GM18498 (cell line): ENCODE results near the gene LGI1.
A peak's percentile ranks its signal among the peaks of the same experiment; 100 is the strongest.

Source experiments
- ATAC-seq: cut with Tn5 transposase; IDR thresholded peaks from one replicate; pipeline ENCODE4 v1.9.1; 2021; ENCODE audit warnings: mild to moderate bottlenecking, moderate library complexity; ENCODE audit not compliant: unreplicated experiment

The LGI1 gene

DNA sequence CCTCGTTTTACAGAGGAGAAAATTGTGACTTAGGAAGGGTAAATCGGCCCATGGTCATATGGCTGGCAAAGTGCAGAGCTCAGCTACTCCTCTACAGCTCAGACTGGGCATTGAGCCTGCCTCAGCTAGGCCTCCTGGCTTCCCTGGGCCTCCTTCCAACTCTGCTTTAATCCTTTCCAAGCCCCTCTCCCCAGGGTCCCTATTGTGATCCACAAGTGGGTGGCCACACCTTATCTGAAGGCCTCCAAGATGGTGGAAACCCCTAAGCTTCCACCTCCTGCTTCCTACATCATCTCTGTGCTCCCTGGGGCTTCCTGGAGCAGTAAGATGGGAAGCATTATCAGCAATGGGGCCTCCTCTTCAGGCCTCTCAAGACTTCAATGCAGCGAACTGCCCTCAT is 3.0 kb upstream of the LGI1 start:
- ATAC-seq, result no peak

DNA sequence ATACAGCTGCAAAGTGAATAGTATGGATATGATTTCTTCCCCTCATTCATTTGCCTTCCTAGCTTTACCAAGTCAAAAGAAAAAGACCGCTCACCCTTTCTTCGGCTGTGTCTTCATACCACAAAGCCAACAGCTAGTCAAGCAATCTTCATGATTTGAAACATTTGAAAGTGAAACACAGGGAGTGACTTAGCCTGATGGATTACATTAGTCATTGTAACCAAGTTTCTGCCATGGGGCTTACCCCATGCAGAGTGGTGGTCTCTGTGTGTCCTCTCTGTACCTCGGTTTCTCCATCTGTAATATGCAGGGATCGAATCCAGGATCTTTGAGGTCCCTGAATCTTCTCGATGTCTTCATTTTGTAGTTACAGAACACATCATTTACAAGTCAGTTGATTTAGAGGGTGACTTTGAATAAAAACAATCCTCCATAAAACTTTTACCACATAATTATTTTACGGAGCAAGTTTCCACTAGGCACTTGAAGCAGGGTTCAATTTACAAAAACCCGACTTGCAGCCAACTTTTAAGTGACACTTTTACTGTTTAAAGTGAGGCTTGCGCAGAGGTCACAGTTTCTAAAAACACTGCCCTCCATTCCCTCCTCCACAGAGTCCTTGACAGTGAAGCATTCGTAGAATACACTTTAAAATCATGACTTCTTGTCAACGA is 2.2 kb upstream of the LGI1 start:
- no peak for ATAC-seq

DNA sequence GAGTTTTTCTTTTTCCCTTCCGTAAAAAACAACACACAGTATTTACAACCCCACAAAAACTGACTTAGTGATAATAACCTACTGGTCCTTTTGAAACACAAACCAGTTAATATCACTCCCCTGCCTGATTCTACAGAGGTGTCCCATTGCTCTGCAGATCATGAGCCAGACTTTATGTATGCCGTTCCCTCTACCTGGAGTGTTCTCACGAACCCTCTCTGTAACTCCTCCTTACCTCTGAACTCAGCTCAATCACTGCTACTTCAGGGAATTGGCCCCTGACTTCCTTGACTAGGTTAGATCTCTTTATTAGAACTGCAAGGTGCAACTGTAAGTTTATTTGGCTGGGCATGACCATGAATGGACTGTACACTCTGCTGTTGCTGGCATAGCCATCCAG is 1.6 kb upstream of the LGI1 start:
- ATAC-seq, result no peak

DNA sequence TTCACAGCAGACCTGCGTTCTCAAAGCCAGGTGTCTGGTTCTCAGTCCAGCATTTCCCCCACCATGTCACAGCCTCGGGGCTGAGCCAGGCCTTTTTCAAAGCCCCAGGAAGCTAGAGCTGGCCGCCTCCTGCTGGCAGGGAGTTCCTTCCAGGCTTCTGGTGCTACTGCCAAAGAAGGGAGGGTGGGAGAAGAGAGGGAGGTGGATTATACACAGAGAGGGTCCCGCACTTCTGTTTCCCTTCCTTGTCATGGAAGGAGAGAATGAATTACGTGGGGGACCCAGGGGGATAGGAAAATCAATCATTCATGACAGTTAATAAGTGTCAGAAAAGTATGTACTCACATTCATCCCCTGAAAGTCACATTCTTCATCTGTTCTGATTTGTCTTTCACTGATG is 600 bp upstream of the LGI1 start:
- no peak for ATAC-seq

DNA sequence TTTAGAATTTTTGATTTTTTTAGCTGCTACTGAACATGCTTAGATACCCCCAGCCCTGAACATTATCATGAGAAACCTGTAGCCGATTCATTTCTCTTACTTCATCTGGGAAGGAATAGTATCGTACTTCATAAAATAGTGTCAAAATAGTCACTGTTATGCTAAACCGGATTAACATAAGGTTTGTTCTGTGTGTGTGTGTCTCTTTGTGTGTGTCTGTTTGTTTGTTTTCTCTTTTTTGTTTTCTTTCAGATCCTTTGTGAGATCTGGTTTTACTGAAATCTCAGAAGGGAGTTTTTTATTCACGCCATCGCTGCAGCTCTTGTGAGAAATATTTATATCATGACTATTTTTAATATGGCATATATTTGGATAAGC is 761 bp downstream of the LGI1 start:
- no peak for ATAC-seq

DNA sequence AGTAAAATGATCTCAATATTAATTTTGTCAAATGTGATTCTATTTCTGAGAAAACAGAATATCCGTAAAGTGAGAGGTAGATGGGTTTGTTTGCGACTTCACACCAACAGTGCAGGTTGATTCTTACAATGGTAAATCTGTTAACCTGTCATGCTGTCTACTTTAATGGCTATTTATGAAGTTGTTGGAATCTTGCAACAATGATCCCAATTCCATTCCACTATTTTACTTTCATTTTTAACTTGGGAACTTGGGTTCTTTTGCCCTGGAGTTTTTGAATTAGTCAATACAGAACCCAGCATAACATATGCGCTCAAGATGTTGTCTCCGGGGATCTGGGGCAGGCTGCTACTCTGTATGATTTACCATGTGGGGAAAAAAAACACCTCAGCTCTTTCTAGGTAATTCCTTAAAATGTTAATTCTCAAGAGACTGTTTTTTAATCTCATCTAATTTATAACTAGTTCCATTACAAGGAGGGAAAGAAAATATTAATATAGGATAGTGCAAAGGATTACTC is 1.2 kb downstream of the LGI1 start:
- ATAC-seq, result no peak

DNA sequence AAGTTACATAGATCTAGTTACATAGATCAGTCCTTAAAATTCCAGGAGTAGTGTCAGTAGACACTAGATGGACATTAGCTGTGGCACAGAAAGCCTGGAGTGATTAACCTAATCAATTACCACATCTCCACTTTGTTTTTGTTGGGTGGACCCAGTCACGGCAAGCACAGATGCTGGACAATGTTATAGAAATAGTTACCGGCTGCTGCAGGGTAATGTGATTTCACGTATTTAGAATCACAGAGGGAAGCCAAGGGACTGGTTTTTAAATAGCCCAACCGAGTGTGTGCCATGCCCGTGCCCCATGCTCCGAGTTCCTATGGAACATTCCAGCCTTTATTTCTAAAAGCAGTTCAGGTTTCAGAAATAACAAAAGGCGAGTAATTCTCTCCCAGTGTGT is 2.8 kb downstream of the LGI1 start:
- no peak for ATAC-seq

DNA sequence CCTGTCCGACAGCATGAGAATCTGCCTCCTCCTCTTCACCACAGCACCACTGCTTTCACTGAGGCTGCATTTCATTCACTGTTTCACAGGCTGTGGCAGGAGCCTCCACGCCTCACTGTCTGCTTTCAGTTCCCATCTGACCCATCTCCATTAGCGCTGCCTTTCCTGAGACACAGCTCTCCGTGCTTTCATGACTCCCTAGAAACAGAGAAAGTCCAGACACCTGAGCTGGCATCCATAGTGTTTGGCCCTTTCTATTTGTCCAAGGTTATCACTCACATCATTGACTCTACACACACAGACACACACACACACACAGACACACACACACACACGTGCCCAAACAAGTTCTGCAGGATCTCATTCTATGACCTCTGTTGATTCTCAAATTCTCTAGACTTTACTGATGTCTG is 5.2 kb downstream of the LGI1 start:
- ATAC-seq, result peak; percentile 67

DNA sequence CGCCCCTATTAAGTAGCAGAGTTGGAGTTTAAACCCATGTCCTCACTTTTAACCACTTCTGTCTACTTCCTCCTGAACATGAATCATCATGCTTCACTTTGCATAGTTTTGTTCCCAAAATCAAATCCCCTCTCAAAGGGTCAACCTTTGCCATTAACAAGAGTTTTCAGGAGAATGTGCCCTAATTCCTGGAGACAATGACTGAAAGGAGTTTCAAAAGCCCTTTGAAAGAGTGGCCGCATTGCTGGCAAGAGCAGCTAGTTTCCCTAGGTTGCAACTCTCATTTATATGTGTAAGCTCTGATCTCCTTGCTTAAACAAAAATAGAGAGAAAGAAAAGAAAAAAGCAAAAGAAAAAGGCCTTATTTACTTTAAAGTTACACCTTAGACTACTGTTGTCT is 9.2 kb downstream of the LGI1 start:
- ATAC-seq, result no peak

DNA sequence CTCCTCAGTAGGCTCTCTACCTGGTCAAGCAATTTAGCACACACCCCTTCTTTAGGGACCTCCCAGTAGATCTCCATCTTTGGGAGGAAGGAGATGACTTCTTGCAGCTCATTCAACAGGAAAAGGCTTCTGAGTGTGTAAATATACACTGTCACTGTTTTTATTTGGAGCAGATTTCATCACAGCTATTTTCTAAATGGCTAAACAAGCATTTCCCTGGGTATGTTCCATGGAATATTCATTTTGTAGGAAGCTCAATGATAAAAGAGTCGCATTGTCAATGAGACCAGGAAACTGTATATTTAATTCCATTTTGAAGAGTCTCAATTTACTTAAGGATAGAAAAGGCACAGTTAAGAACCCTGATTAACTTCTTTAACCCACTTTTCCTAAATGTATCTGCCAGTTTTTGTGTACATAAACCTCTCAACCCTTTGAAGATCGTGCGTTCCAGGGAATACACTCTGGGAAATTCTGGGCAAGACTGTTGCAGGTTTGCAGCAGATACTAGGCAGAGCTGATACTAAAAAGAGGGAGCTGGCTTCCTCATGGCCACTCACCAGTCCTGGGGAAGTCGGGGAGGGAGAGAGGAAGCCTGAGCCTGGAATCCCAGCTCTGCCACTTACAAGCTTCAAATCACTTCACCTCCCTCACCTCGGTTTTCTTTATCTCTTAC is 10.1 kb downstream of the LGI1 start:
- no peak for ATAC-seq

DNA sequence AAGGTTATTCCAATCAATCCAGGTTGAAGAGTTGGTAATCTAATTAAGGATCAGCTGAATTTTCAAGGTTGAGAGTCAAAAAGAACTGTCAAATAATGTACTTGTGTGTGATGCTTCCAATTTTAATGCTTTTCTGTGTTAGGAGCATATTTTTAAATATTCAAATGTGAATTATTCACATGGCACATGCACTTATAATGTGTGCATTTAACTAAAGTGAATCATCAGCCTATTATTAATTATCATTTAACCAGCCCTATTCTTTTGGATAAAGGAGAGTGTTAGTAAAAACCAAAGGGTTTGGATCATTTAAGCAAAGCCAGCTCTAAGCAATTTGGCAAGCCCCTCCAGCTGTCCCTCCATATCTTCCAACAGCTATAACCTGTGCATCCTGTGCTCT is 11.2 kb downstream of the LGI1 start:
- no peak for ATAC-seq

DNA sequence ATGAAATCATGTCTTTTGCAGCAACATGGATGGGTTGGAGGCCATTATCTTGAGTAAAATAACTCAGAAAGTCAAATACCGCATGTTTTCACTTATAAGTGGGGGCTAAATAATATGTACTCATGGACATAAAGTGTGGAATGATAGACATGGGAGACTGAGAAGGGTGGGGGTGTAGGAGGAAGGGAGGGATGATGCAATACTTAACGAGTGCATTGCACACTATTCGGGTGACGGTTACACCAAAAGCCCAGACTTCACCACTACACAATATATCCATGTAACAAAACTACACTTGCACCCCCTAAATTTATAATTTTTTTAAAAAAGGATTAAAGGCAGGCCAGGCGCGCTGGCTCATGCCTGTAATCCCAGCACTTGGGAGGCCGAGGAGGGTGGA is 13.6 kb downstream of the LGI1 start:
- ATAC-seq, result no peak

DNA sequence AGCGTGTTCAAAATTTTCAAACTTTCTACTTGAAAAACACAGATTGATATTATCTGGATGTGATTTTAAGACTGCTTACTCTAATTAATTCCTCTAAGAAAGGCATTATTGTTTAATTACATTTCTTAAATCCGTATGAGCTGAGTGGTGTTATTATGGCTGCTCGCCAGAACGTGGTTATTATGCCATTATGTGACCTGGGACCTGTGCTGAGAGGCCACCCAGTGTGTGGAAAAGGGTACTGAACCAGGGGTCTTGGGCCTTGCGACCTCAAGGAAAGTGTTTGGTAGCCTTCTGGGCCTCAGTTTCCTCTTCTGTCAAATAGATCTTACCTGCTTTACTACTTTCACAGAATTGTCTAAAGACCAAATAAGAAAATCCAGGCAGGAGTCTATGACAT is 15.4 kb downstream of the LGI1 start:
- ATAC-seq, result no peak

DNA sequence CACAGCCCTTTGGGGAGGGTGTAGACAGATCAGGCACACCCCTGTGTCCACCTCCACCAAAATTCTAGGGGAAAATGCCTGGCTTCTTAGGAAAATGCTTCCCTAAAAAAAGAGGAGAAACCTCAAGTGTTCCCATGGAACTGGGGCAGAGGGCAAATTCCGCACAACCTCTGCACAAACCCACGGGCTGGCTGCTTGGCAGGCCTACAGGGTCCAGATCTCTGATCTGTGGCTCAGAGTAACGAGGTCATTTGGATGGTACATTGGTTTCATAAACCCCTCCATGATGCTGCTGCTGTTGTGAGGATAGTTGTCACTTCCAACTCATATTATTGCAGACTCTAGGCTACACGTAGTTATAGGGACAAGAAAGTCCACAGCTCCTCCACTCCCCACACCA is 16.0 kb downstream of the LGI1 start:
- ATAC-seq, result no peak

DNA sequence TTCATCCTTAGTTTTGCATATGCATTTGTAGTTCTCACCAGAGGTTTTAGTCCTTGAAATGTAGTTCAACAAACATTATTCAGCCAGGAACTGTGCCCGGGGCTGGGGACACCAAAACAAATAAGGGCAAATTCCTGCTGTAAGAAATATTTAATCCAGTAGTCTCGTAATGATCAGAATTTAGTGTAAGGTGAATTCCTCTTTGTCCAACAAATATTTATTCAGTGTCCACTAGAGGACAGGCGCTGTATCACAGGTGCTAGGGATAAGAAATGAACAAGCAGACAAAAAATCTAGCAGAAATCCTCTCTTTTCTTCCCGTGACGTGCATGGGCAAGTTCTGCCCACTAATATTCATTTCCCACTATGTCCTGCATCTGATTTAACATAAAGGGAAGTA is 17.6 kb downstream of the LGI1 start:
- no peak for ATAC-seq

DNA sequence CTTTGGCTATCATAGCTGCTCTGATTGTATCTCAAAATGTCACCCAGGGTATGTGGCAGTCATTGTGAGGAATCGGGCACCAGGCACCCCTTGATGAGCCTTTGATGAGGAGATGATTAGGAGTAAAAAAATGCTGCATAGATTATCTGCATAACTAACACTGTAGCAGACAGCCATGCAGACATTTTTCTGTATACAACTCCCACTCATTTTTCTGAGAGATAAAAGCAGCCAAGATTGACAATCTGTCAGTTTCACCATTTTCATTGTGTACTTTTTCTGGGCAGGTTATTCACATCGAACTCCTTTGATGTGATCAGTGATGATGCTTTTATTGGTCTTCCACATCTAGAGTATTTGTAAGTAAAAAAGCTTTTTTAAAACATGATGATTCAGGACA is 19.4 kb downstream of the LGI1 start:
- ATAC-seq, result no peak

DNA sequence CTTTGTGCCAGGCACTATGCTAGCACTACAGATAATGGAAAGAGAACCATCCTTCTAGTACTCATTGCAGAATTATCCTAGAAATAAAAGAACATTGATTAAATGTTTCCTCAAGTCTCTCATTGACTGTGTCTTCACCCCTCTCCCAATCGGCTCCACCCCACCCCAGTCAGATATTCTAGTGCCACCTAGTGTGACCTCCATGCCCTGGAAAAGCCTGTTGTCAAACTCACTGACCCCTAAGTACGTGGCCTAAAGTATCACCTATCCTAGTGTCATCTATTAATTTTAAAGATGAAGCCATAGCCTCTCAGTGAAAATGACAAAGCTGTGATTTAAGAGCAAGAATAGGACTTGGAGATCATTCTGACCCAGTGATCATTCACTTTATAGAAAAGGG is 26.3 kb downstream of the LGI1 start:
- no peak for ATAC-seq

DNA sequence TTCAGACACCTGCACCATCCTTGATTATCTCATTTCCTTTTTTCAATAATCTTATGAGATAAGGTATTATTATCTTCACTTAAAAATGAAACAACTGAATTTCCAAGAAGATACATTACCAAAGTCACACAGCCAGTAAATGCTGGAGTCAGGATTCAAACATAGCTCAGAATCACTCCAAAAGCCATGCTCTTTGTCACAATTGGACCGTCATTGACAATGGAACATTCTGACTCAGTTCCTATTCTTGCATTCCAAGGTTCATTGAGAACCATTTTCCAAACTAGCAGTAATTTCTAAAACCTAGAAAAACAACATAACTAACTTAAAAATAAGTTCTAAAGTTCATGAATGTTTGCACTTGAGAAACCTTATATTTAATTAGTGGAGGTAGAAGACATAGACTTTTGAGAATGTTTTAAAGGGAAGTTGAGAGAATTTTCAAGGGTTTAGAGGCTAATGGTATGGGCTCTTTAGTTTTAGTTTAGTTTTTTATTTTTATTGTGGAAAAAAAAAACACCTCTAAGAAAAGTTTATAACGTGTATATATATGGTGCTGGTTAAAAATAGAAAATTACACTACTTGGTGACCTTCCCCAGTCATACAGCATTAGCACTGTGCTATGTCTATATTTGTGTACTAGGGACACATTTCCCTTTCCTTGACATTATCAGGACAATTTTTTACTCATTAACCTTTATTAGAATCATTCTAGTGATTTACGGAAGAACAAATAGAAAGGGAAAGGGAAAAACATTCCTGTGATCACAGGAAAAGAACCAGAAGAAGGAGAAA is 30.9 kb downstream of the LGI1 start:
- ATAC-seq, result no peak

DNA sequence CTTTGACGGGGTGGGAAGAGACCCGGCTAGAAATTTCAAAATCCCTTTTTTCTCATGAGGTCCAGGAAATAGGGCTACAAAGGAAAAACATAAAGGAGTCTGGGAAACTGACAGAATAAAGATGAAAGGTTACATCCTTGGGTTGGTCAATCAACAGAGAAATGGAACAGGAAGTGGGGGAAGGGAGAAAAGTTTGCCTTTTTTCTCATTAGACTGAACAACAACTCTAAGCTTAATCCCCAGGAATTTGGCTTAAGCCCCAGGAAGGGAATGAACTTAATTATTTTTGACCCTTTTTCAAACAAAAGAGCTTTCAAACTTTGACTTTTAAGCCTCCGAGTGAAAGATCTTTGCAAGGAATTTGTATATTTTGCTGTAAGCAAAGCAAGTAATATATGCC is 32.7 kb downstream of the LGI1 start:
- ATAC-seq, result no peak

DNA sequence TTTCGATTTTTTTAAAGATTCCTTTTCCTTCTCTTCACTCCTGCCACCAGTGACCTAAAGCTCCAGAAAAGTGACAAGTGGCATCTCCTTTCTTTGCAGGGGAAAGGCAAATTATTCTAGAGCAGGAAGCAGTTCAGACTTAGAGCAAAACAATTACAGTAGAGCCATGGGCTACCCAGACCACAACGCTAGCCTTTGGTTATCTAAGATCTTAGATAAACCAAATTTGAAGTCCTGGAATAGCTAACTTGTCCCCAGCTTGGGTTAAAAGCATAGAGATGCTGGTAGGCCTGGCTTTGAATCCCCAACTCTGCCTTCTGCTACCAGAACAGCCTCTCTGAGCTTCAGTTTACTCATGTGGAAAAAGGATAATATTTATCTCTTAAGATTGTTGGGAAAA is 38.4 kb downstream of the LGI1 start:
- no peak for ATAC-seq

DNA sequence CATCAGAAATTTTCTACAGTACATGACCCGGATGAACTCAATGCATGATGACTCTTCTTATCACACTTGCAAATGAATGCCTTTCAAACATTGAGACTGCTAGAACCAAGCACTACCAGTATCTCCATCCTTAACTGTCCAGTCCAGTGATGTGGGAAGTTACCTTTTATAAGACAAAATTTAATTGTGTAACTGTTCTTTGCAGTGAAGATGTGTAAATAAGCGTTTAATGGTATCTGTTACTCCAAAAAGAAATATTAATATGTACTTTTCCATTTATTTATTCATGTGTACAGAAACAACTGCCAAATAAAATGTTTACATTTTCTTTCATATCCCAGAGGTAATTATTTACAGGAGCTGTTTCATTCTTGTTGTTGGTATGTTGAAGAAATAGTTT is 40.1 kb downstream of the LGI1 start:
- no peak for ATAC-seq

DNA sequence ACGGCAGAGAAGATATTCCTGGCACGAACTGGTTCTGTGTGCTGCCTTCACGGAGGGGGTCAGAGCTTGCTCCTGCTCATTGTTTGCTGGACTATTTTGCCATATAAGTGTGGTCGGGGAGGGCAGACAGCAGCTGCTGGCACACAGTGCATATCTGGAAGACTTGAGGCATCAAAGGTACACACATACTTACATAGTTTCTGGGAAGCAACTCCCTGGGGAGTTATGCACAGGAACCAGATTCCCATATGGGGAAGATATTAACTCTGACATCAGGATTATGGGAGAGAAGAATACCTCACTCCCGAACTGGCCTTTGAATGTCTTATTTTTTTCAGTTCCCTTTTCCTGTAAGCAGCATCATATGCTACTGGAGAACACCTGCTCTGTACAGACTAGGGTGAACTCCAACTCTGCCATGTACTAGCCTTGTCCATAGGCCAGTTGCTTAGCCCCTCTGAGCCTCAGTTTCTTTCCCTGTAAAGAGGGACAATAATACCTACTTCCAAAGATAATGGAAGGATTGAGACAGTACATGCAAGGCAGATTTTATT is 41.5 kb downstream of the LGI1 start:
- no peak for ATAC-seq
